ENCODE measurements around the gene NCAPD3. TPM values are rescaled to one million over a fixed set of nuclear protein-coding genes. Genes with fewer than 3 reads are reported as not detected.

Gene NCAPD3
- total and polyA plus RNA-seq, 2 donors (not counting 1 experiment from before 2014, with no cell fraction given): 12.9 to 32.2 TPM

DNA sequence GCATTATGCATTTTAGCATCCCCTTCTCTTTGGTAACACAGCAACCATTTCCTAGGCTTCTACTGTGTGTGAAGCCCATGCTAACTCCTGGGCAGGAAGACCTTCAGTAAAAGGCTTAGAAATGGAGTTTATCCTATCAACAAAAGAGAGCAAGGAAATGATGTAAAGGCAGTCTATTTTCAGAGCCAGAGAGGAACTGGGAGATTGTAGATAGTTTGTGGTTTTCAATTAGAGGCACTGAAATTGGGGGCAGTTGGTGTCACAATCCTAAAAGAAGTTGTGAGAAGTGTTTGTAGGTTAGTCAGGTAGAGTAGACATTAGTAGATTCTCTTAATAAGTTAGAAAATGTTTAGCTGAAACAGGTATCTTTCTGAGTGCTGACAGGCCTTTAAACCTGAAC lies 36.7 kb upstream of the NCAPD3 start:
- no peak overlapping the region for H3K27ac ChIP-seq (ENCODE audit: low read length in 2 of 2)

DNA sequence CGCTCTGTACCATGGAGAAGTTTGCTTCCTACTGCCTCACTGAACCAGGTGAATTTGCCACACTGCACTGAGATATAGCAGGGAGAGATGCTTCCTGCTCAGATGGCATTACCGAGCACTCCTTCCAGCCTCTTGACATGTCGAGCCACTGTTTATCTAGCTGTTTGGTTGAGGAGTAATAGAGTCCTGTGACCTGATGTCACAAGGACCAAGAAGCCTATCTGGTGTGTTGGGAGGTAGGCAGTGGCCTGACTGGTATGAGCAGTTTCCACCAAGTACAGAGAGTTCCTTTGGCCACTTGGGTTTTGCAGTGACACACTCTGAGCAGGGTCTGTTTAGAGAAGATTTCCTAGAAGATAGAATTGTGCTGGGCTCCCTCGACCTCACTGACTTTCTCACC lies 34.8 kb upstream of the NCAPD3 start:
- intact Hi-C loops (cut with micrococcal nuclease): no loop called here
- TF ChIP-seq, protein P1, sequence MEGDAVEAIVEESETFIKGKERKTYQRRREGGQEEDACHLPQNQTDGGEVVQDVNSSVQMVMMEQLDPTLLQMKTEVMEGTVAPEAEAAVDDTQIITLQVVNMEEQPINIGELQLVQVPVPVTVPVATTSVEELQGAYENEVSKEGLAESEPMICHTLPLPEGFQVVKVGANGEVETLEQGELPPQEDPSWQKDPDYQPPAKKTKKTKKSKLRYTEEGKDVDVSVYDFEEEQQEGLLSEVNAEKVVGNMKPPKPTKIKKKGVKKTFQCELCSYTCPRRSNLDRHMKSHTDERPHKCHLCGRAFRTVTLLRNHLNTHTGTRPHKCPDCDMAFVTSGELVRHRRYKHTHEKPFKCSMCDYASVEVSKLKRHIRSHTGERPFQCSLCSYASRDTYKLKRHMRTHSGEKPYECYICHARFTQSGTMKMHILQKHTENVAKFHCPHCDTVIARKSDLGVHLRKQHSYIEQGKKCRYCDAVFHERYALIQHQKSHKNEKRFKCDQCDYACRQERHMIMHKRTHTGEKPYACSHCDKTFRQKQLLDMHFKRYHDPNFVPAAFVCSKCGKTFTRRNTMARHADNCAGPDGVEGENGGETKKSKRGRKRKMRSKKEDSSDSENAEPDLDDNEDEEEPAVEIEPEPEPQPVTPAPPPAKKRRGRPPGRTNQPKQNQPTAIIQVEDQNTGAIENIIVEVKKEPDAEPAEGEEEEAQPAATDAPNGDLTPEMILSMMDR (IDR thresholded peaks at IDR 0.05): no peak
- TF ChIP-seq EZH2 (IDR thresholded peaks at IDR 0.05; ENCODE audit: borderline replicate concordance, insufficient read depth, low read depth, low read length, poor library complexity, severe bottlenecking): no peak
- ChIA-PET CTCF (interaction anchor here (1.0 kb wide), 1 partner anchor 52 kb away, joined by 3 read pairs; no protein-coding TSS in a partner anchor), POLR2A (no interaction called here)
- peaks cover 9% of the 10 kb centered on the region for H3K4me1 Mint-ChIP-seq
- Histone ChIP-seq H3K36me3 (replicated peaks in 1 of 2; ENCODE audit: control extremely low read depth in 1 of 2, control insufficient read depth in 1 of 2, extremely low read depth in 1 of 2, insufficient read depth in 2 of 2, low read length in 1 of 2) (peaks cover 3 to 42% of the 10 kb centered on the region in 2 experiments), H4K20me1 (ENCODE audit: control insufficient read depth, insufficient read depth, low read length, poor library complexity, severe bottlenecking) (no peaks in the 10 kb centered on the region), H3K4me3 (ENCODE audit: control extremely low read depth in 1 of 5, extremely low read depth in 1 of 5, insufficient read depth in 1 of 5, low read depth in 2 of 5, low read length in 4 of 5) (no peak overlapping the region), H3K4me2 (replicated peaks; ENCODE audit: low read depth, low read length, poor library complexity, severe bottlenecking) (no peak overlapping the region), H3K79me2 (ENCODE audit: control insufficient read depth, insufficient read depth, low read length) (peaks cover 6% of the 10 kb centered on the region), H3K27me3 (replicated peaks in 1 of 4; ENCODE audit: control extremely low read depth in 1 of 4, control insufficient read depth in 3 of 4, insufficient read depth in 4 of 4, low read length in 3 of 4) (no peaks in the 10 kb centered on the region), H3K9ac (ENCODE audit: low read length) (no peak overlapping the region), H2AFZ (ENCODE audit: insufficient read depth, low read depth, low read length, poor library complexity, severe bottlenecking) (no peak overlapping the region), H3K4me1 (ENCODE audit: control insufficient read depth in 2 of 2, insufficient read depth in 2 of 2, low read length in 2 of 2) (peaks cover 0 to 5% of the 10 kb centered on the region in 2 donors), H3K27ac (ENCODE audit: low read length in 2 of 2) (no peak overlapping the region), H3K9me3 (ENCODE audit: control extremely low read depth in 1 of 3, control insufficient read depth in 2 of 3, insufficient read depth in 1 of 3, low read length in 2 of 3) (no peaks in the 10 kb centered on the region)
- DNase-seq (no peak), ATAC-seq (ENCODE audit: low read depth) (no peak)
- H3K27me3 Mint-ChIP-seq: no peaks in the 10 kb centered on the region
- no peak overlapping the region for H3K27ac Mint-ChIP-seq
- WGBS (ENCODE audit: insufficient coverage): 96% methylated on average over 4 of the region's 4 CpGs
- H3K4me3 Mint-ChIP-seq: no peak overlapping the region
- no peaks in the 10 kb centered on the region for H3K9me3 Mint-ChIP-seq (ENCODE audit: insufficient read depth)

More for the DNA sequence above, 36.7 kb upstream of the NCAPD3 start:
- Histone ChIP-seq H3K4me1 (ENCODE audit: control insufficient read depth in 2 of 2, insufficient read depth in 2 of 2, low read length in 2 of 2) (no peaks in the 10 kb centered on the region), H3K4me3 (ENCODE audit: control extremely low read depth in 1 of 5, extremely low read depth in 1 of 5, insufficient read depth in 1 of 5, low read depth in 2 of 5, low read length in 4 of 5) (no peak overlapping the region), H4K20me1 (ENCODE audit: control insufficient read depth, insufficient read depth, low read length, poor library complexity, severe bottlenecking) (no peaks in the 10 kb centered on the region), H2AFZ (ENCODE audit: insufficient read depth, low read depth, low read length, poor library complexity, severe bottlenecking) (no peak overlapping the region), H3K36me3 (replicated peaks in 1 of 2; ENCODE audit: control extremely low read depth in 1 of 2, control insufficient read depth in 1 of 2, extremely low read depth in 1 of 2, insufficient read depth in 2 of 2, low read length in 1 of 2) (peaks cover 3 to 45% of the 10 kb centered on the region in 2 experiments), H3K79me2 (ENCODE audit: control insufficient read depth, insufficient read depth, low read length) (no peaks in the 10 kb centered on the region), H3K4me2 (replicated peaks; ENCODE audit: low read depth, low read length, poor library complexity, severe bottlenecking) (no peak overlapping the region), H3K9ac (ENCODE audit: low read length) (no peak overlapping the region), H3K9me3 (ENCODE audit: control extremely low read depth in 1 of 3, control insufficient read depth in 2 of 3, insufficient read depth in 1 of 3, low read length in 2 of 3) (no peaks in the 10 kb centered on the region), H3K27me3 (replicated peaks in 1 of 4; ENCODE audit: control extremely low read depth in 1 of 4, control insufficient read depth in 3 of 4, insufficient read depth in 4 of 4, low read length in 3 of 4) (no peaks in the 10 kb centered on the region)
- no peaks in the 10 kb centered on the region for H3K9me3 Mint-ChIP-seq (ENCODE audit: insufficient read depth)
- ChIA-PET CTCF (interaction anchor here (1.3 to 2.3 kb wide), 3 partner anchors 11 to 53 kb away, joined by 3 to 10 read pairs (median 5); partner anchors contain the start of gene GLB1L3), POLR2A (no interaction called here)
- TF ChIP-seq, protein P1 (IDR thresholded peaks at IDR 0.05): no peak
- no peak for TF ChIP-seq EZH2 (IDR thresholded peaks at IDR 0.05; ENCODE audit: borderline replicate concordance, insufficient read depth, low read depth, low read length, poor library complexity, severe bottlenecking)
- H3K27ac Mint-ChIP-seq: no peak overlapping the region
- intact Hi-C loops (cut with micrococcal nuclease): no loop called here
- ATAC-seq (ENCODE audit: low read depth) (no peak), DNase-seq (no peak)
- no peaks in the 10 kb centered on the region for H3K27me3 Mint-ChIP-seq
- H3K4me3 Mint-ChIP-seq: no peak overlapping the region
- no peaks in the 10 kb centered on the region for H3K4me1 Mint-ChIP-seq
